Raji (cell line): ENCODE measurements around the gene KANK3.

ENCODE experiments used
- POLR2A ChIP-seq: IDR thresholded peaks from 2 replicates; pipeline ENCODE4 v1.6.1; 2011; ENCODE audit warnings: low read depth, low read length, control low read depth; ENCODE audit not compliant: insufficient read depth

The KANK3 gene

GRCh38 chr19:8342684-8343482, at the start of gene KANK3:
KANK3 (minus strand) TSS chr19:8343262; CDS start chr19:8337828, 5,434 bp downstream.
- no peak for TF ChIP-seq POLR2A

- TF ChIP-seq POLR2A: no peak
Measured at GRCh38 chr19:8392017-8392591, 49.0 kb upstream of the KANK3 start.

GRCh38 chr19:8391198-8392016, 48.3 kb upstream of the KANK3 start:
- TF ChIP-seq POLR2A: no peak

DNA sequence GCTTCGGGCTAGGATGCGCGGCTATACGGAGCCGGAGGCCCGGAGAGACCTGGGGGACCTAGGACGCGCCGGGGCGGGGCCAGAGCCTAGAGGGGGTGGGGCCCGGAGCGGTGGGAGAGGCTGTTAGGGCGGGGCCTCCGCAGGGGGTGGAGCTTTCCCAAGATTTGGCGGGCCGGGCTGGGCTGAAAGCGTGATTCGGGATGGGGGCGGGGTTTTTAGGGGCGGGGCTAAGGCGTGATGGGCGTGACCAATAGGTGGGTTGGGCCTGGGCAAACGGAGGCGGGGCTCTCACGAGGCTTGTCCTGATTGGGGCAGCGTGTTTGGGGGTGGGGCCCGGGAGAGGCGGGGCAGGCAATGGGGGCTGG, 47.5 kb upstream of the KANK3 start:
- TF ChIP-seq POLR2A: no peak

DNA sequence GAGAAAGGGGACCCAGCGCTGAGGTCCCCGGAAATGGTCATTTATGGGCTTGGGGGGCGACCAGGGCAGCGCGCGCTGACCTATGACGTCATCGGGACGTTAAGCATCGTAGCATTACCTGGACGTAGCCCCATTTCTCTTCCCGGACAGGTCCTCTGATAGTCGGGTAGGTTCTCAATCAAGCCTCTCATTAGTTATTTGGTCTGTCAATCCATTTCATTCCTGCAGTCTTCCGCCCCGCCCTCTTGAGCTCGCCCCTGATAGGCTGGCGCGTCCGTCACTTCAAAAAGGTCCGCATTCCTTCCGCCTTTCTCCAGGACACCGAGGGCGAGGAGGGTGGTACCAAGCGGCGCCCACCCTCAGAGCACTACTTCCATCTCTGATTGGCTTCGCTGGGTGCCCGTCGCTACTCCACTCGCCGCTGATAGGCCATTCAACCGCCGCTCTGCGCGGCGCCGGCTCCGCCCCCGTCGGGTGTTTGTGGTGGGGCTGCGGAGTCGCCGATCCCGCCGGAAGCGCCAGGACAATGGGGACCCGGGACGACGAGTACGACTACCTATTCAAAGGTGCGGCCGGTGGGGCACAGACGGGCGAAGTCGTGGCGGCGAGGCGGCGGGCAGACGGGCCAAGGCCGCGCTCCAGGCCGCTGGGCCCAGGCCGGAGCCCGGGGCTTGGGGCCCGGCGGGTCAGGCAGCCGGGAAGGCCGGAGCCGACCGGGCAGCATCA, 47.0 kb upstream of the KANK3 start, which contains the start of gene RAB11B:
RAB11B (plus strand) TSS at position 470 of the 726 bp plus-strand sequence; CDS start at position 527, 57 bp downstream.
- peak; percentile 47; the same call in 1 of the 2 replicates for TF ChIP-seq POLR2A

- no peak for TF ChIP-seq POLR2A
Measured at GRCh38 chr19:8388612-8388958, 45.5 kb upstream of the KANK3 start.

DNA sequence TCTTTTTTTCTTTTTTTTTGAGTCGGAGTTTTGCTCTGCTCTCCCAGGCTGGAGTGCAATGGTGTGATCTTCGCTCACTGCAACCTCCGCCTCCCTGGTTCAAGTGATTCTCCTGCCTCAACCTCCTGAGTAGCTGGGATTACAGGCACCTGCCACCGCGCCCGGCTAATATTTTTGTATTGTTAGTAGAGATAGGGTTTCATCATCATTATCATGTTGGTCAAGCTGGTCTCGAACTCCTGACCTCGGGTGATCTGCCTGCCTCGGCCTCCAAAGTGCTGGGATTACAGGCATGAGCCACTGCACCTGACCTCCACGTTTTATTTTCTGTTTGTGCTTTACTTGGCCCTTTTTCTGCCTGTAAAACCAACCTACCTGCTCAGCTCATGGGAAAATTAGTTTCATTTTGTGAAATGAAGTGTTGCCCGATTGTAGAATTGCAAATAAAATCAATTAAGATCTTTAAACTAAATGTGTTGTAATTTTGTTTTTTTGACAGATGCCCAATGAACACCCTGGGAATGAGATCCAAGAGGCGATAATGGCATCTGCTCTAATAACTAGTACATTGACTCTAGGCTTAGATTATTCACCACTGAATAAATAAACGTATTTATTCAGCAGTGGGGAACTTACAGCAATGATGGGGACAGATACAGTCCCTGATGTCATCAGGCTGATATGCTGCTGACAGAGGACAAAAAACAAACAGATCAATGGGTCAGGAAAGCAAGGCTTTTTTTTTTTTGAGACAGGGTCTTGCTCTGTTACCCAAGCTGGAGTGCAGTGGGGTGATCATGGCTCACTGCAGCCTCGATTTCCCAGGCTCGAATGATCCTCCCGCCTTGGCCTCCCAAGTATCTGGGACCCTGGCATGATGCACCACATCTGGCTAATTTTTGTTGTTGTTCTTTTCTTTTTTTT, 44.9 kb upstream of the KANK3 start:
- no peak for TF ChIP-seq POLR2A

- no peak for TF ChIP-seq POLR2A
Measured at GRCh38 chr19:8386990-8387389, 43.9 kb upstream of the KANK3 start.

DNA sequence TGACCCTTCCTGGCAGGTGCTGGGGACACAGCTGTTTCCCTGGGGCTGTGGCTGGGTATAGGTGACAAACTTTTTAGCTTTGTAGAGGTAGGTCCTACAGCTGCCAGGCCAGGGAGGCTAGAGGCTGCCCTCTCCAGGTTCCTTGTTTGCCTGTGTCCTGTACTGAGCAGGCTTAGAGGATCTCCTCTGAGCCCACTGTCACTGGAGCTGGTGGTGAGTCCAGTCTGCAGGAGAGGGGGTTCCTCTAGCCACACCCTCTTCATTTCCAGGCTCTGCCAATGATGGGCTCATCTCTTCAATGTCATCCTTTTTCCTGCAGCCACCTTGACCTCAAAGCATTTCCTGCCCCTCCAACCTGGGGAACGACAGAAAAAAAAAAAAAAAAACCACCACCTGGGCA, 34.5 kb upstream of the KANK3 start:
- TF ChIP-seq POLR2A: no peak

GRCh38 chr19:8373867-8374813, 31.1 kb upstream of the KANK3 start:
- TF ChIP-seq POLR2A: no peak

DNA sequence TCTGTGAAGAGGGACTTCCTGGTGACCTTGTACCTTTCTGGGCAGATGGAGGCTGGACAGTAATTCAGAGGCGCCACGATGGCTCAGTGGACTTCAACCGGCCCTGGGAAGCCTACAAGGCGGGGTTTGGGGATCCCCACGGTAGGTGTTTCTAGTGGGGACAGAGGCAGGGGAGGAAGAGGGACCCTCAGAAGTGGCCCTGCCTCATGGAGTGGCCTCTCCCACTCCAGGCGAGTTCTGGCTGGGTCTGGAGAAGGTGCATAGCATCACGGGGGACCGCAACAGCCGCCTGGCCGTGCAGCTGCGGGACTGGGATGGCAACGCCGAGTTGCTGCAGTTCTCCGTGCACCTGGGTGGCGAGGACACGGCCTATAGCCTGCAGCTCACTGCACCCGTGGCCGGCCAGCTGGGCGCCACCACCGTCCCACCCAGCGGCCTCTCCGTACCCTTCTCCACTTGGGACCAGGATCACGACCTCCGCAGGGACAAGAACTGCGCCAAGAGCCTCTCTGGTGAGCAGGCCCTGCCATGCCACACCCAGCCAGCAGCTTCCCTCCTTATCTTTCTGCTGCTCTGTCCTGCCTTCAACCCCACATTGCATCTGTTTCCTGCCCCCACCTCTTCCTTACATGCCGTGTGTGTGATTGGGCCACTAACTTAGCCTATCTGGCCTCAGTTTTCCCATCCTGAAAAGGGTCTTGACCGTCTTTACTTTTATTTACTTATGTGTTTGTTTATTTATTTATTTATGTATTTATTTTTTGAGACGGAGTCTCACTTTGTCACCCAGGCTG, 28.1 kb upstream of the KANK3 start:
- no peak for TF ChIP-seq POLR2A
